Right lobe of liver (tissue), 6 donors: ENCODE measurements around the gene LY6G6F. TPM values are rescaled to one million over a fixed set of nuclear protein-coding genes. Genes with fewer than 3 reads are reported as not detected.

Experiments used
- ATAC-seq, 4 donors: fragments of 200-7000 bp; cut with Tn5 transposase; one replicate each; pipeline ENCODE4 v1.9.1; 2020; ENCODE audit warnings: mild to moderate bottlenecking in 4 of 4, moderate library complexity in 4 of 4
- DNase-seq, 3 donors: peaks; one replicate each; pipeline ENCODE4 v3.0.0-alpha.2; 2020
- H3K27ac ChIP-seq, 3 donors: fragments of 200-600 bp; one replicate each; pipeline ENCODE4 v1.8.0; 2022
- H3K27me3 ChIP-seq, 2 donors: fragments of 200-600 bp; one replicate each; pipeline ENCODE4 v1.8.0; 2022
- H3K36me3 ChIP-seq, 4 donors: fragments of 200-600 bp; sonication (generic) in 1 of 4; one replicate each; pipeline versions ENCODE4 v1.5.1 to v1.8.0; 2017 to 2022; ENCODE audit warnings: control low read depth in 1 of 4
- H3K4me1 ChIP-seq, 4 donors: fragments of 200-600 bp; sonication (generic) in 1 of 4; one replicate each; pipeline versions ENCODE4 v1.5.1 to v1.8.0; 2017 to 2022; ENCODE audit warnings: control low read depth in 1 of 4
- H3K4me3 ChIP-seq, 3 donors: fragments of 200-600 bp; one replicate each; pipeline ENCODE4 v1.8.0; 2022
- H3K9me3 ChIP-seq, 4 donors: fragments of 200-600 bp; sonication (generic) in 1 of 4; one replicate each; pipeline versions ENCODE4 v1.5.1 to v1.8.0; 2017 to 2022; ENCODE audit warnings: control low read depth in 1 of 4
- CTCF ChIP-seq, 4 donors: fragments of 200-600 bp in 3 of 4; fragments of 450-650 bp in 1 of 4; IDR thresholded peaks; one replicate each; pipeline versions ENCODE4 v1.5.1 to v1.8.0; 2016 to 2022; ENCODE audit warnings: antibody characterized with exemption in 4 of 4, mild to moderate bottlenecking in 2 of 4
- POLR2A ChIP-seq: fragments of 450-650 bp; IDR thresholded peaks from one replicate; pipeline ENCODE4 v1.6.1; 2017; ENCODE audit warnings: antibody characterized with exemption, mild to moderate bottlenecking
- WGBS: methylation state at CpG from one replicate; pipeline ENCODE4 v1.1.6; 2018; ENCODE audit warnings: low coverage, low lambda C conversion rate; ENCODE audit not compliant: insufficient coverage; ENCODE audit errors: missing lambda C conversion rate; 5-methylcytosine and 5-hydroxymethylcytosine counted together
- intact Hi-C, 2 donors: fragments of 100-400 bp; cut with DNase I; formaldehyde crosslinking; loops; one replicate each; pipeline versions ENCODE4 v1.11.2 to v1.14.1; 2022
- total RNA-seq, 6 experiments: library from RNA; depleted of rRNA in 2 of 6; stranded (reverse); fragments of >200 nt in 2 of 6; fragmentation: NEBNext Ultra II Directional in 3 of 6; extraction: Animal tissue kit (Norgen Biotek cat#: 25700) in 3 of 6; gene quantifications; one replicate each; pipeline versions ENCODE4 v1.1.0 to v1.2.4, GENCODE V29; 2016 to 2023
- donor health status: DM: no; HTN: yes; CAD: no.
- donor health status: DM: no; HTN: no; CAD: no.
- donor health status: DM: no; HTN: no; CAD: no.
- donor health status: DM: no; HTN: yes; CAD: no.
- donor health status: DM: no; HTN: yes; CAD: no.

The LY6G6F gene
- total RNA-seq, 6 experiments from 2014 or later, result not detected

GRCh38 chr6:31659649-31660380, 46.9 kb upstream of the LY6G6F start:
- WGBS, result 33% methylated on average over 4 of the region's 13 CpGs
- H3K36me3 ChIP-seq, result peaks cover 0 to 5% (median 1%) of the 10 kb centered on the region in 4 donors
- peak overlapping the region; percentile 51 to 89 (median 73) for H3K4me3 ChIP-seq
- H3K27me3 ChIP-seq, result no peaks in the 10 kb centered on the region
- peak in 1 of 4 donors; percentile 1 for ATAC-seq
- no peaks in the 10 kb centered on the region for H3K9me3 ChIP-seq
- TF ChIP-seq CTCF (IDR thresholded peaks at IDR 0.05) (no peak), POLR2A (no peak)
- peaks cover 1 to 57% (median 20%) of the 10 kb centered on the region in 4 donors for H3K4me1 ChIP-seq
- H3K27ac ChIP-seq, result peak overlapping the region; percentile 59 to 79 (median 64)
- DNase-seq, result no peak
- intact Hi-C loops, result no loop called here

GRCh38 chr6:31660381-31661261, 46.0 kb upstream of the LY6G6F start, which contains the start of gene C6orf47:
Gene C6orf47, minus strand, starts transcription at chr6:31660778. Its CDS starts 831 bp downstream, at chr6:31659947.
- TF ChIP-seq CTCF (IDR thresholded peaks at IDR 0.05), result no peak
- peak; percentile 79 for TF ChIP-seq POLR2A
- Histone ChIP-seq H3K9me3 (no peaks in the 10 kb centered on the region), H3K4me1 (peaks cover 1 to 49% (median 18%) of the 10 kb centered on the region in 4 donors), H3K36me3 (peaks cover 0 to 5% (median 1%) of the 10 kb centered on the region in 4 donors), H3K4me3 (peak within 1 kb of the TSS; percentile 51 to 89 (median 73)), H3K27me3 (no peaks in the 10 kb centered on the region), H3K27ac (peak within 1 kb of the TSS; percentile 59 to 79 (median 64))
- 3% methylated on average over 9 of the region's 52 CpGs for WGBS
- DNase-seq, result peak; percentile 87 to 90 (median 90)
- ATAC-seq, result peak; percentile 68 to 84 (median 78)
- intact Hi-C loops, result no loop called here

- intact Hi-C loops, result no loop called here
- ATAC-seq (no peak), DNase-seq (no peak)
- 63% methylated on average over 6 of the region's 12 CpGs for WGBS
- TF ChIP-seq CTCF (IDR thresholded peaks at IDR 0.05), result no peak
- no peak for TF ChIP-seq POLR2A
- H3K27me3 ChIP-seq, result no peaks in the 10 kb centered on the region
- H3K9me3 ChIP-seq, result no peaks in the 10 kb centered on the region
- H3K36me3 ChIP-seq, result peaks cover 0 to 5% (median 1%) of the 10 kb centered on the region in 4 donors
- H3K27ac ChIP-seq, result peak overlapping the region in 2 of 3 donors; percentile 64 to 79
- H3K4me3 ChIP-seq, result peak overlapping the region in 1 of 3 donors; percentile 89
- peaks cover 1 to 42% (median 14%) of the 10 kb centered on the region in 4 donors for H3K4me1 ChIP-seq
Observed at GRCh38 chr6:31661262-31662123, 45.2 kb upstream of the LY6G6F start.
